ENCODE data around the gene TCF7L1.

Gene TCF7L1

DNA sequence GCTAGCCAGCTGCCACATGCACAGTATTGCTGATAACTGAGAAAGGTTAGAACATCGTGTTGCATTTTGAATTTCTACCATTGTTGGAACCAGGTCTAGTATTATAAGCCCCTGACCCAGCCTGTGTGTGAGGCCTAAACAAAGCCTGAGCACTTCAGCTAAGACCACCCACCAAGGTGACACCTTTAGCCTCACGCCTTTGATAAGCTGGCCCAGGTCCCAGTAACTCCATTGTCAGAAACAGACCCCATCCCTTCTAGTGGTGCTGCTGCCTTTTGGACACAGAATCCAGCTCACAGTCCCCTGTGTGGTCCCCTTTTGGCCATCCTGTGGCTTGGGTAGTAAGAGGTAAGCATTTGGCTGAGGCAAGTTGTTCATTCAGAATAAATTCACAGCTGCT lies 223.0 kb downstream of the TCF7L1 start:
- no peak for DNase-seq (ENCODE audit: low spot score)

DNA sequence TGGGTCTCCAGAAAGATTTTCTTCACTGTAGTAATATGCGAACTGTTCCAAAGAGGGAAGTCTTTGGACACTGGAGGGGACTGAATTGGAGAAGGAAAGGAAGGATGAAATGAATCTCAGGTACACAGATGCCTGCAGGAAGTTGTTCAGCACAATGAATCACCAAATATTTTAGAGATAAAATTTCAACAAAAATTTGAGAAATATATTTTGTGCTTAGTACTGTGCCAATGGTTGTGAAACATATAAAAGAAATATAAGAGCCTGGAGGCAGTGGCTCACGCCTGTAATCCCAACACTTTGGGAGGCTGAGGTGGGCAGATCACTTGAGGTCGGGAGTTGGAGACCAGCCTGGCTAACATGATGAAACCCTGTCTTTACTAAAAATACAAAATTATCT lies 224.5 kb downstream of the TCF7L1 start:
- DNase-seq (ENCODE audit: low spot score), result no peak
